HG03196 (cell line): ENCODE measurements around the gene GON4L.
"Not testable (repeated sequence)": the region's sequence is repeated elsewhere in the genome, so short reads cannot be mapped to it uniquely, and the experiment has no call there.

Experiments
- ATAC-seq: cut with Tn5 transposase; IDR thresholded peaks from one replicate; pipeline ENCODE4 v1.9.1; 2021; ENCODE audit not compliant: unreplicated experiment

The GON4L gene

DNA sequence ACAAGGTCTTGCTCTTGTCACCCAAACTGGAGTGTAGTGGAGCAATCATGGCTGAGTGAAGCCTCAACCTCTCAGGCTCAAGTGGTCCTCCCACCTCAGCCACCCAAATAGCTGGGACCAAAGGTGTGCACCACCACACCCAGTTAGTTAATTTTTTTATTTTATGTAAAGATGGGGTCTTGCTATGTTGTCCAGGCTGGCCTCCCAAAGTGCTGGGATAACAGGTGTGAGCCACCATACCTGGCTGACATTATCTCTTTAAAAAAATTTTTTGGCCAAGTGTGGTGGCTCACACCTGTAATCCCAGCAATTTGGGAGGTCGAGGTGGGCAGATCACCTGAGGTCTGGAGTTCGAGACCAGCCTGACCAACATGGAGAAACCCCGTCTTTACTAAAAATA, 98.0 kb downstream of the GON4L start:
- not testable (repeated sequence) for ATAC-seq

DNA sequence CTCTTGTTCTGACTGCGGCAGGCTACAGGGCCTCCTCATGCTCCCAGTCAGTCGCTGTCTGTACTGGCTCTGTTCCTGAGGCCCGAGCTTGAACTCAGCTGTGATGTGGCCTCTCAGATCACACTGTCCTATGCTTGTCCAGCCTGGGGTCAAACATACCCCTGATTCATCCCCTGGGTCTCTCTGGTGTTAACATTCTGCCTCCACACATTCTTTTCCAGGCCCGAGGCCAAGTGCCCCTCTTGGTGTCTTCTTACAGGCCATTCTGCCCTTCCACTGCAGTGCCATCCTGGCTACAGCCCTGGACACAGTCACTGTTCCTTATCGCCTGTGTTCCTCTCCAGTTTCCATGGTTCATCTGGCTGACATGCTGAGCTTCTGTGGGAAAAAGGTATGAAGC, 108.9 kb downstream of the GON4L start:
- ATAC-seq, result not testable (repeated sequence)

DNA sequence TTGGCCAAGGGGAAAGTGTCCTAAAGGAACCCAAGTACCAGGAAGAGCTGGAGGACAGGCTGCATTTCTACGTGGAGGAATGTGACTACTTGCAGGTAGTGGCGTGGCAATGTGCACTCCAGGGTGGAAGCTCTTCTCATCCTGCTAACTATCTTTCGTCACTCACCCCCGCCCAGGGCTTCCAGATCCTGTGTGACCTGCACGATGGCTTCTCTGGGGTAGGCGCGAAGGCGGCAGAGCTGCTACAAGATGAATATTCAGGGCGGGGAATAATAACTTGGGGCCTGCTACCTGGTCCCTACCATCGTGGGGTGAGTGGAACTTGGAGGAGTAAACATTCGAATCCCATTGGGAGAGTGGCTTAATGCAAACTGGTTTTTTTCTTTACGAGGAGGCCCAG, 109.4 kb downstream of the GON4L start:
- ATAC-seq, result not testable (repeated sequence)

DNA sequence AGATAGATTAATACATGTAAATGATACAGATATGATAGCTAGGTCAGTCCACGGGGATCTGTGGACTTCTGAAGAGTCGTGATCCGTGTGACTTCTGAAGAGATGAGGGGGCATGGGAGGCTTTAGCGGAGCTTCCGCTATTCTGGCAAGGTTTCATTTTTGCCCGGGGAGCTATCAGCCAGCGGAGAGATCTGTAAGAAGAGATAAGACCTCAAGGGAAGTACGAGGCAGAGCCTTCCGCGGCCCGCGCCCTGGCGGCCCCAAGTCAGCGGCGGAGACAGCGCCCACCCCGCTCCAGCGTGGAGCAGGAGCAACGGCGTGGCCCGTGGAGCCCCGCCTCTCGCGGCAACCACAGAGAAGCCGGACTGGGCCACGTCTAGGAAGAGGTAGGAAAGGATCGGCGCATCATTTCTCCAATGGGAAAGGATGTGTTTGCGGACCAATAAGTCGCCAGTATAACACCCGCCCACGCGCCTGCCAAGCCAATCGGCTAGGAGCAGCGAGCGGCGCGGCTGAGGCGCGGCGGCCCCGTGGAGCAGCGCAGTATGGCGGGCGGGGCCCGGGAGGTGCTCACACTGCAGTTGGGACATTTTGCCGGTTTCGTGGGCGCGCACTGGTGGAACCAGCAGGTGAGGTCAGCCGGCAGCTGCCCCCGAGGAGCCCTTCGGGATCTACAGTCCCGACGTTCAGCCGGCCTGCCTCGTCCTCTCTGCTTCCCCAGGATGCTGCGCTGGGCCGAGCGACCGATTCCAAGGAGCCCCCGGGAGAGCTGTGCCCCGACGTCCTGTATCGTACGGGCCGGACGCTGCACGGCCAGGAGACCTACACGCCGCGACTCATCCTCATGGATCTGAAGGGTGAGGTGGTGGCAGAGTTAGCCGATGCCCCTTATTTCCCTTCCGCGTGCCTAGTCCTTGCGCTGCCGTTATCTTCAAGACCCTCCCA, 111.5 kb downstream of the GON4L start:
- peak; percentile 90 for ATAC-seq

DNA sequence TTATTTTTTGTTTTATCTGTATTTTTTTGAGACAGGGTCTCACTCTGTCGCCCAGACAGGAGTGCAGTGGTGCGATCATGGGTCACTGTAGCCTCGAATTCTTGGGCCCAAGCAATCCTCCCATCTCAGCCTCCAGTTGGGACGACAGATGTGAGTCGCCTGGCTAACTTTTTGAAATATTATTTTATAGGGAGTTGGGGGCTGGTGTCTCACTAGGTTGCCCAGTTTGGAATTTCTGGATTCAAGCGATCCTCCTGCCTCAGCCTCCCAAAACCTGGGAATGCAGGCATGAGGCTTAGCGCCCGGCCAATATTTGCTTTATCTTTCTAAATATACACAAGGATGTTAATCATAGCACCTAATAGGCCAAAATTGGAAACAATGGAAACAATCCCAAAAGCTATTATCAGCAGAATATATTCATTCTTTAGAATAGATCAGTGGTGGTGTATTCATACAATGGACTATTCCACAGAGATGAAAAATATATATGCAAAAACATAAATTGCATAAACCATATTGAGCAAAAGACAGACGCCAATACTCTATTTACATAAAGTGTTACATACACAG, 112.2 kb downstream of the GON4L start:
- no peak for ATAC-seq

DNA sequence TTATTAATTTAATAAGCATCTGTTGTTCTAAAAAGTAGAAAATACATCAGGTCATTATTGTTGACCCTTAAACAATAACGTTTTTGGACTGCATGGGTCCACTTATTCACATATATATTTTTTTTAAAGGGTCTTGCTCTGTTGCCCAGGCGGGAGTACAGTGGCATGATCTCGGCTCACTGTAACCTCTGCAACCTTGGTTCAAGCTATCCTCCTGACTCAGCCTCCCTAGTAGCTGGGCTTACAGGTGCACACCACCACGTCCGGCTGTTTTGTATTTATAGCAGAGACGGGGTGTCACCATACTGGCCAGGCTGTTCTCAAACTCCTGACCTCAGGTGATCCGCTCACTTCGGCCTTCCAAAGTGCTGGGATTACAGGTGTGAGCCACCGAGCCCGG, 115.1 kb downstream of the GON4L start:
- no peak for ATAC-seq

DNA sequence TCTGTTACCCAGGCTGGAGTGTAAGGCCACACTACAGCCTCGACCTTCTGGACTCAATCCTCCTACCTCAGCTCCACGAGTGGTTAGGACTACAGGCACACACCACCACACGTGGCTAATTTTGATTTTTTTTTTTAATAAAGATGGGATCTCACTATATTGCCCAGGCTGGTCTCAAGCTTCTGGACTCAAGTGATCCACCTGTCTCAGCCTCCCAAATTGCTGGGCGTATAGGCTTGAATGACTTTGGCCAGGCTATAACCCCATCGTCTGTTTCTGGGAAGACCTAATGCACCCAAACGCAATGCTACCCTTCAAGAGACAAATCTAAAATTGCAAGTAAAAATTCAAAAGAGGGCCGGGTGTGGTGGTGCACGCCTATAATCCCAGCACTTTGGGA, 116.0 kb downstream of the GON4L start:
- no peak for ATAC-seq

DNA sequence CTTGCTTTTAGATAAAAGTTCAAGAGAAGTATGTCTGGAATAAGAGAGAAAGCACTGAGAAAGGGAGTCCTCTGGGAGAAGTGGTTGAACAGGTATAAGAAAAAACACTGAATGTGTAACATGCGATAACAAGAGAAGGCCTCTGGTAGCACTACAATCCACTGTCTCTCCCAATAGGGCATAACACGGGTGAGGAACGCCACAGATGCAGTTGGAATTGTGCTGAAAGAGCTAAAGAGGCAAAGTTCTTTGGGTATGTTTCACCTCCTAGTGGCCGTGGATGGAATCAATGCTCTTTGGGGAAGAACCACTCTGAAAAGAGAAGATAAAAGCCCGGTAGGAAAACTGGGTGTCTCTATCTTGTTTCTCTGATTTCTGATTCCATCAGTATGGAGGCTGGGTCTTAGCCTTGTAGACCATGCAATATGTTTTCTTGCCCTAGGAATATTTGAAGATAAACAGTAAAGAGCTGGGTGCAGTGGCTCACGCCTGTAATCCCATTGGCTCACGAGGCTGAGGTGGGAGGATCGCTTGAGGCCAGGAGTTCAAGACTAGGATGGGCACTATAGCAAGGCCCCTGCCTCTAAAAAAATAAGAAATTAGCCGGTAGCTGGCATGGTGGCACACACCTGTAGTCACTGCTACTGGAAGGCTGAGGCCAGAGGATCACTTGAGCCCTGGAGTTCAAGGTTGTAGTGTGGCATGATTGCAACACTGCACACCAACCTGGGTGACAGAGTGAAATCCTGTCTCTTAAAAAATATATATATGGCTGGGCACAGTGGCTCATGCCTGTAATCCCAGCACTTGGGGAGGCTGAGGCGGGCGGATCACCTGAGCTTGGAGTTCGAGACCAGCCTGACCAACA, 127.7 kb downstream of the GON4L start:
- ATAC-seq, result no peak

DNA sequence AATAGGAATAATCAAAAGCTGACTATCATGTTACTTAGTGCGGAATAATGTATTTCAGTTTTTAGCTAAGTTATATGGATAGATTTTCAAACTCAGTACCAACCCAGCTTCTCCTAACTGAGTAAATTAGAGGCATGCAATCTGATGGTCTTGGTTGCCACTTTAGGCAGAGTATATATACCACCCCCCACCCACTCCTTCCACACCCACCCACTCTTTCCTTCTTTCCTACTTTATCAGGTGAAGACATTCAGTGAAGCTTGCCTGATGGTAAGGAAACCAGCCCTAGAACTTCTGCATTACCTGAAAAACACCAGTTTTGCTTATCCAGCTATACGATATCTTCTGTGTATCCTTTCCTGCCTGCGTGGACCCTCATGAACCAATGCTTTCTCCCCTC, 131.9 kb downstream of the GON4L start:
- no peak for ATAC-seq

DNA sequence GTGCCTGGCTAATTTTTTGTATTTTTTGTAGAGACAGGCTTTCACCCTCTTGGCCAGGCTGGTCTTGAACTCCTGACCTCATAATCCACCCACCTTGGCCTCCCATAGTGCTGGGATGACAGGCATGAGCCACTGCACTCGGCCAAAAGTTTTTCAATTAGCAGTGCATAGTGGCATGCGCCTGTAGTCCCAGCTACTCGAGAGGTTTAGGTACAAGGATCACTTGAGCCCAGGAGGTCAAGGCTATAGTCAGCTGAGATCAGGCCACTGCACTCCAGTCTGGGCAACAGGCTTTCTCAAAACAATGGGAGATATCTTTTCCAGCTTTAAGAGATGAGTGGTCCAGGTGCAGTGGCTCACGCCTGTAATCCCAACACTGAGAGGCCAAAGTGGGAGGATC, 137.3 kb downstream of the GON4L start:
- no peak for ATAC-seq

DNA sequence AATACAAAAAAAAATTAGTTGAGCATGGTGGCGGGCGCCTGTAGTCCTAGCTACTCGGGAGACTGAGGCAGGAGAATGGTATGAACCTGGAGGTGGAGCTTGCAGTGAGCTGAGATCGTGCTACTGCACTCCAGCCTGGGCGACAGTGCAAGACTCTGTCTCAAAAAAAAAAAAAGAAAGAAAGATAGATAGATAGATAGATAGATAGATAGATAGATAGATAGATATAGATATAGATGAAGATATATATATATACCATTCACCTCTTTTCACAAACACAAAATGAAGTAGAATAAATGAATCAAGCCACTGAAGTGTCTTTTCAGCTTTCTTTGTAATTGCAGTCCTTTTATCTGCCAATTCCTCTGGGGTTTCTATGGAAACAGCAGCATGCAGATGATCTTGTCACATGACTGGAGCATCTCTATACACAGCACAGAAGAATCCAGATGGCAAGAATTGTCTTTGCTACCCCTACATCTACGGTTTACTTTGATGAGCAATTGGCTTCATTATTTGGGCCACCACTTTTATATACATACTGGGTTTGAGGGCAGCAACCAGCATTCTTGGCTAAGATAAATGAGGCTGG, 138.4 kb downstream of the GON4L start:
- ATAC-seq, result not testable (repeated sequence)

DNA sequence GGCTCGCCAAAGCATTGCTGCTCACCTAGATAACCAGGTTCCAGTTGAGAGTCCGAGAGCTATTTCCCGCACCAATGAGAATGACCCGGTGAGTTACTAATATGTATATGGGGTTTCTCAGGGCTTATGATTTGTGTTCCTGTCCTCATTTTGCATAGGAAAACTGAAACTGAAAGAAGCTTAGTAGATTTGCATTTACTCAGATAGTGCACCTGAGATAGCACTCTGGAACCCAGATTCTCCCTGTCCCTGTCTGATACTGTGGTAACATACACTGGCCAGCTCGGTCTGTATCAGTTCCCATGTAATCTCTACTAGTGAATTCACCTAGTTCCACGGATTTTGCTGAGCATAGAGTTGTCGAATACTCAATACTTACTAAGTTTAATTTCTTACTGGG, 140.0 kb downstream of the GON4L start:
- no peak for ATAC-seq

DNA sequence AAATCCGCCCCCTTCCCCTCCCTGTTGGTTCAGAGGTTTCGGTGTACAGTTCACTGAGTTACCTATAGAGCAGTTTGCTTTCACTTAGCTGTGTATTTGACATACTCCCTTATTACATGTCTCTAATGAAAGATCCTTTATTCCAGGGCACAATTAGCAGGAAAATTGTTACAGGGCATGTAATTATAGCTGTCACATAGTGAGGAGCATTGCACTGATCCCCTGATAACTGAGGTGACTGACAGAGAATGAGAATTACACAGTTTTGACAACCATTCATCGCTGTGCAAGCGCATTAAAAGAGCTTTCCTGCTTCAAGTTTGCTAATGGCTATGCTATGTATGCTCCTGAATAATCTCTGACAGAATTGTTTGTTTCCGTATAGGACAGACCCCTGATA, 141.2 kb downstream of the GON4L start:
- ATAC-seq, result no peak

DNA sequence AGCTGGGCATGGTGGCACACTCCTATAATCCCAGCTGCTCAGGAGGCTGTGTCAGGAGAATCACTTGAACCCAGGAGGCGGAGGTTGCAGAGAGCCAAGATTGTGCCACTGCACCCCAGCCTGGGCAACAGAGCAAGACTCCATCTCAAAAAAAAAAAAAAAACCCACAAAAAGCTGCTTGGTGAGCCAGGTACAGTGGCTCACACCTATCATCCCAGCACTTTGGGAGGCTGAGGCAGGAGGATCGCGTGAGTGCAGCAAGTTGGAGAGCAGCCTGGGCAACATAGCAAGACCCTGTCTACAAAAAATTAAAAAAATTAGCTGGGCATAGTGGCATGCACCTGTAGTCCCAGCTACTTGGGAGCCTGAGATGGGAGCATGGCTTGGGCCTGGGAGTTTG, 142.0 kb downstream of the GON4L start:
- ATAC-seq, result not testable (repeated sequence)

DNA sequence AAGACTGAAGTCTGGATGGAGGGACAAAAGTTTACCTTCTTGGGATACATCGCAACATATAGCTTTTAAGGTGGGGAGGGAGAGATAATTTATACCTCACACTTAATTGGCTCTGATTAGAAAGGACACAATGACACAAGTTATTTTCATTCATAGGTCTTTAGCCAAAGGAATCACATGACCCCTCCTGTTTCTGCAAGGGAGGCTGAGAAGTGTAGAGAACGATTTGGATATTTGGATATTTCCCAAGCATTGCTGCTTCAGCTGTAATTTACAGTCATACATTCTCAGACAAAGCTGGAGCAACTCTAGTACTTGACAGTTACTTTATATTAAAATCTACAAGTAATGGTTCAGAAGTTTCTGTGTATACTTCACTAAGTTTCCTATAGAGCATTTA, 143.9 kb downstream of the GON4L start:
- ATAC-seq, result no peak

DNA sequence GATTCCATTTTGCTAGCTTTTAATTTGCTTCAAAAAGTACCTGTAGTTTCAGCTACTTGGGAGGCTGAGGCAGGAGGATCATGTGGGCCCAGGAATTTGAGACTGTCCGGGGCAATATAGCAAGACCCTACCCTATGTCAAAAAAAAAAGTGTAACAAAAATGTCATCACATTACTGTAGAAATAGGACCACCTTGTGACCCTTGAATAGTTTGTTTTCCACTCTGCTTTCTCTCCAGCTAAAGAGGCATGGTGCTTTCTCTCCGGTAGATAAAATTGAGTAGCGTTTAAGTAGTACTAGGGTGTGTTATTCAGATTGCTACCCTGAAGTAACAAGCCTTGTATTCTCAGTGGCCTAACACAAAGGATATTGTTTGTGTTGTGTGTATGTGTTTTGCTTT, 144.4 kb downstream of the GON4L start:
- not testable (repeated sequence) for ATAC-seq

DNA sequence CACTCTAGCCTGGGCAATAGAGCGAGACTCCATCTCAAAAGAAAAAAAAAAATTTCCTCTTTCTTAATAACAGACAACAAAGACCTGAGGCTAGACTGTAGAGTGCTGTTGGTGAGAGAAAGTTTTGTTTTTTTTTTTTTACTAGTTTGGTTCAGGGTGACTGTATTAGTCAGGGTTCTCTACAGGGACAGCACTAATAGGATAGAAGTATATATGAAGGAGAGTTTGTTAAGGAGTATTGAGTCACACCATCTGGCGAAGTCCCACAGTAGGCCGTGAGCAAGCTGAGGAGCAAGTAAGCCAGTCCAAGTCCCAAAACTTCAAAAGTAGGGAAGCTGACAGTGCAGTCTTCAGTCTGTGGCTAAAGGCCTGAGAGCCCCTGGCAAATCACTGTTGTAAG, 145.6 kb downstream of the GON4L start:
- not testable (repeated sequence) for ATAC-seq

DNA sequence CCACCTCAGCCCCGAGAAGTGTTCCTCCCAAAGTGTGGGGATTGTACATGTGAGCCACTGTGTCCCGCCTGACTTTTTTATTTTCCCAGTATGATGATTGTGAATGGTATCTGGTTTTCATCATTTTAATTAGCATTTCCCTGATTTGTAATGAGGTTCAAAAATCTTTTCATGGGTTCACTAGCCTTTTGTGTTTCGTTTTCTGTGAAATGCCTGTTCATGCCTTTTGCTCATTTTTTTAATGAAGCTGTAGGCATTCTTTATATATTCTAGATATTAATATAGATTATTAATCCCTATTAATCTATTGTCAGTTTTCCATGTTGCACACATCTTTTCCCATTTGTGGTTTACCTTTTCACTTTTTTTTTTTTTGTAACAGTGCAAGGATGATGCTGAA, 147.6 kb downstream of the GON4L start:
- ATAC-seq, result no peak

DNA sequence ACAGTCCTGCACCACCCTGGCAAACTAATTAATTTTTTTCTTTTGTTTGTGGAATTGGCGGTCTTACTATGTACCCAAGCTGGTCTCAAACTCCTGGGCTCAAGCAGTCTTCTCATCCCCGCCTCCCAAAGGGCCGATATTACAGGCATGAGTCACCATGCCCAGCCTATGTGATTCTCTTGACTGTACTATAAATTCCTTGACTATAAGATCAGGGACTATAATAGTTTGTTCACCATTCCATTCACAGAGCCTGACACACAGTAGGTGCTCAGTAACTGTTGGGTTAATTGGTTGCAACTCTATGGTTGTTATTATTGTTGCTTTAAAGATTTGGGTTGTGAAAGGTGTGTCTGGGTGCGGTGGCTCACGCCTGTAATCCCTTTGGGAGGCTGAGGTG, 150.9 kb downstream of the GON4L start:
- no peak for ATAC-seq

DNA sequence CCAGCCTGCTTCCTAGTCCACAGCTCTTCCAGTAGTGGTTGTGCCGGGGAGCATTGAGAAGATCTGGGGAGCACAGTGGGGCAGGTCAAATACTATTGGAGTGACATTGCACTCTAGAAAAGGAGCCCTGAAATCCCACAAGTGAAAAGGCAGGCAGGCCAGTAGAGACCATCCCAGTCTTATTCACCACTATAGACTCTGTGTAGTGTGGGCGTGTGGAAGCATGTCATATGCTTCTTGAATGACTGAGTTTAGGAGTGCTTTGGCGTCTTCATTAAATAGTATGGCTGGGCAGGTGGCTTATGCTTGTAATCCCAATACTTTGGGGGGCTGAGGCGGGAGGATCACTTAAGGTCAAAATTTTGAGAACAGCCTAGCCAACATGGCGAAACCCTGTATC, 152.6 kb downstream of the GON4L start:
- ATAC-seq, result not testable (repeated sequence)

DNA sequence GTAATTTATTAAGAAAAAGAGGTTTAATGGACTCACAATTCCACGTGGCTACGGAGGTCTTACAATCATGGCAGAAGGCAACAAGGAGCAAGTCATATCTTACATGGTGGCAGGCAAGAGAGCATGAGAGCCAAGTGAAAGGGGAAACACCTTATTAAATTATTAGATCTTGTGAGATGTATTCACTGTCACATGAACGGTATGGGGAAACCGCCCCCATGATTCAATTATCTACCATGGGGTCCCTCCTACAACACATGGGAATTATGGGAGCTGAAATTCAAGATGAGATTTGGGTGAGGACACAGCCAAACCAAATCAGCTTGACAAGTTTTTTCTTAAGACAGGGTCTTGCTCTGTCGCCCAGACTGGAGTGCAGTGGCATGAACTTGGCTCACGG, 153.8 kb downstream of the GON4L start:
- no peak for ATAC-seq
